ENCODE results near the gene EML1. TPM values are rescaled to one million over a fixed set of nuclear protein-coding genes. Genes with fewer than 3 reads are reported as not detected.

Gene EML1
- total RNA-seq, 1 donor from 2014 or later = 33.3 TPM

GRCh38 chr14:99773521-99774497, 19.4 kb upstream of the EML1 start:
- intact Hi-C loops (cut with micrococcal nuclease) = no loop called here

GRCh38 chr14:99774556-99775307, 18.5 kb upstream of the EML1 start:
- Histone ChIP-seq H3K27ac (replicated peaks) (no peak overlapping the region), H3K4me1 (peaks cover 26% of the 10 kb centered on the region), H3K4me3 (no peak overlapping the region), H3K9me3 (replicated peaks) (peaks cover 15% of the 10 kb centered on the region), H3K36me3 (peaks cover 9% of the 10 kb centered on the region), H3K27me3 (ENCODE audit: low read depth) (no peaks in the 10 kb centered on the region)
- peak; percentile 56 for DNase-seq
- TF ChIP-seq, protein P1, sequence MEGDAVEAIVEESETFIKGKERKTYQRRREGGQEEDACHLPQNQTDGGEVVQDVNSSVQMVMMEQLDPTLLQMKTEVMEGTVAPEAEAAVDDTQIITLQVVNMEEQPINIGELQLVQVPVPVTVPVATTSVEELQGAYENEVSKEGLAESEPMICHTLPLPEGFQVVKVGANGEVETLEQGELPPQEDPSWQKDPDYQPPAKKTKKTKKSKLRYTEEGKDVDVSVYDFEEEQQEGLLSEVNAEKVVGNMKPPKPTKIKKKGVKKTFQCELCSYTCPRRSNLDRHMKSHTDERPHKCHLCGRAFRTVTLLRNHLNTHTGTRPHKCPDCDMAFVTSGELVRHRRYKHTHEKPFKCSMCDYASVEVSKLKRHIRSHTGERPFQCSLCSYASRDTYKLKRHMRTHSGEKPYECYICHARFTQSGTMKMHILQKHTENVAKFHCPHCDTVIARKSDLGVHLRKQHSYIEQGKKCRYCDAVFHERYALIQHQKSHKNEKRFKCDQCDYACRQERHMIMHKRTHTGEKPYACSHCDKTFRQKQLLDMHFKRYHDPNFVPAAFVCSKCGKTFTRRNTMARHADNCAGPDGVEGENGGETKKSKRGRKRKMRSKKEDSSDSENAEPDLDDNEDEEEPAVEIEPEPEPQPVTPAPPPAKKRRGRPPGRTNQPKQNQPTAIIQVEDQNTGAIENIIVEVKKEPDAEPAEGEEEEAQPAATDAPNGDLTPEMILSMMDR (IDR thresholded peaks at IDR 0.05; ENCODE audit: borderline replicate concordance) = no peak
- intact Hi-C loops (cut with micrococcal nuclease) = no loop called here

More at GRCh38 chr14:99773521-99774497, 19.4 kb upstream of the EML1 start:
- peaks cover 6% of the 10 kb centered on the region for H3K36me3 ChIP-seq
- H3K9me3 ChIP-seq (replicated peaks) = peaks cover 6% of the 10 kb centered on the region
- DNase-seq = no peak
- peaks cover 26% of the 10 kb centered on the region for H3K4me1 ChIP-seq
- TF ChIP-seq, protein P1 (IDR thresholded peaks at IDR 0.05; ENCODE audit: borderline replicate concordance) = no peak
- H3K27me3 ChIP-seq (ENCODE audit: low read depth) = no peaks in the 10 kb centered on the region
- H3K27ac ChIP-seq (replicated peaks) = no peak overlapping the region
- H3K4me3 ChIP-seq = no peak overlapping the region

GRCh38 chr14:99775351-99775750, 17.9 kb upstream of the EML1 start:
- peaks cover 19% of the 10 kb centered on the region for H3K9me3 ChIP-seq (replicated peaks)
- peaks cover 11% of the 10 kb centered on the region for H3K36me3 ChIP-seq
- TF ChIP-seq, protein P1 (IDR thresholded peaks at IDR 0.05; ENCODE audit: borderline replicate concordance) = no peak
- H3K27me3 ChIP-seq (ENCODE audit: low read depth) = no peaks in the 10 kb centered on the region
- H3K27ac ChIP-seq (replicated peaks) = no peak overlapping the region
- intact Hi-C loops (cut with micrococcal nuclease) = no loop called here
- H3K4me3 ChIP-seq = no peak overlapping the region
- DNase-seq = no peak
- peaks cover 26% of the 10 kb centered on the region for H3K4me1 ChIP-seq

DNA sequence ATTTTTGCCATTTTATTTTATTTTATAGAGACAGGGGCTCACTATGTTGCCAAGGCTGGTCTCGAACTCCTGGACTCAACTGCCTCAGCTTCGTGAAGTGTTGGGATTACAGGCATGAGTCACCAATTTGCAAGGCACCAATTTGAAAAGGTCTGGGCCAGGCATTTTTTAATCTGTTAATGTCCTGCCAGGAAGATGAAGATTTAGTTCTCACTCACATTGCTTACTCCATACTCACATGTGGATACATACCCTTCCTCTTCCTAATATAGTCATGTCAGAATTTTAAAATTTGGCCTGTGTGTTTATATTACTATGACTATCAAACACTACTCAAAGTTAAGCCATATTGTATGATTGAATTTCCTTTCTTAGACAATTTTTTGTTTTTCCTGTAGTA, 15.3 kb upstream of the EML1 start:
- no peaks in the 10 kb centered on the region for H3K27me3 ChIP-seq (ENCODE audit: low read depth)
- no peak overlapping the region for H3K27ac ChIP-seq (replicated peaks)
- peaks cover 22% of the 10 kb centered on the region for H3K4me1 ChIP-seq
- intact Hi-C loops (cut with micrococcal nuclease) = no loop called here
- peaks cover 11% of the 10 kb centered on the region for H3K36me3 ChIP-seq
- DNase-seq = no peak
- TF ChIP-seq, protein P1 (IDR thresholded peaks at IDR 0.05; ENCODE audit: borderline replicate concordance) = no peak
- no peak overlapping the region for H3K4me3 ChIP-seq
- peaks cover 19% of the 10 kb centered on the region for H3K9me3 ChIP-seq (replicated peaks)

GRCh38 chr14:99779751-99780150, 13.5 kb upstream of the EML1 start:
- Histone ChIP-seq H3K27me3 (ENCODE audit: low read depth) (no peaks in the 10 kb centered on the region), H3K27ac (replicated peaks) (no peak overlapping the region), H3K4me1 (peaks cover 14% of the 10 kb centered on the region), H3K36me3 (peaks cover 11% of the 10 kb centered on the region), H3K9me3 (replicated peaks) (peaks cover 19% of the 10 kb centered on the region), H3K4me3 (no peak overlapping the region)
- DNase-seq = no peak
- intact Hi-C loops (cut with micrococcal nuclease) = no loop called here
- TF ChIP-seq, protein P1 (IDR thresholded peaks at IDR 0.05; ENCODE audit: borderline replicate concordance) = no peak
